ENCODE results near the gene BSPRY.

DNA sequence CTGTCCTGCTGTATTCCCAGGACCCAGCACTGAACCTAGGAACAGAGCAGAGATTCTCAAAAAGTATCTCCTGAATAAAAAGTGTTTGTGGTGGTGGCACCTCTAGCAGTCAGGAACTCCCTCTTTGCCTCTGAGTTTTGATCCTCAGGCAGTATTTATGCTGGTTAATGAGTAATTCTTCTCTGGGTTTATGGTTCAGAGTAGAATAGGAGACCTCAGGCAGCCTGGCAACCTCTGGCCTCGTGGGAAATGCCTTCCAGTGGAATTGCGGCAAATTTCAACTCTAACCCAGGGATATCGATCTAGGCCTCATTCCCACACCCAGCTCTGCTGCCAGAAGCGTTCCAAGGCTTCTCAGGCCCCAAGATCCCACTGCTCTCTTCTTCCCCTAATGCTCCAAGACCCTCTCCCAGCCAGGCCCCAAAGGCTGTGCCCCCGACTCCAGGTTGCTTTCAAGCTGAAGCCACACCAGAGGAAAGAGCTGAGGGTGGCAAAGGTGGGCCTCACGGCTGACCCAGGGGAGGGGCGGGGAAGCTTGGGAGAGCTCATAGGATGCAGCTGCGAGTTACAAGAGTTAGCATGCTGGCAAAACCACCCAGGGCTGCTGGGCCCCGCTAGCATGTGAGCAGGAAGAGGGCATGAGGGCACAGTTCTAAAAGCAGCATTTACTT, 38.4 kb downstream of the BSPRY start:
- TF ChIP-seq, protein P1, sequence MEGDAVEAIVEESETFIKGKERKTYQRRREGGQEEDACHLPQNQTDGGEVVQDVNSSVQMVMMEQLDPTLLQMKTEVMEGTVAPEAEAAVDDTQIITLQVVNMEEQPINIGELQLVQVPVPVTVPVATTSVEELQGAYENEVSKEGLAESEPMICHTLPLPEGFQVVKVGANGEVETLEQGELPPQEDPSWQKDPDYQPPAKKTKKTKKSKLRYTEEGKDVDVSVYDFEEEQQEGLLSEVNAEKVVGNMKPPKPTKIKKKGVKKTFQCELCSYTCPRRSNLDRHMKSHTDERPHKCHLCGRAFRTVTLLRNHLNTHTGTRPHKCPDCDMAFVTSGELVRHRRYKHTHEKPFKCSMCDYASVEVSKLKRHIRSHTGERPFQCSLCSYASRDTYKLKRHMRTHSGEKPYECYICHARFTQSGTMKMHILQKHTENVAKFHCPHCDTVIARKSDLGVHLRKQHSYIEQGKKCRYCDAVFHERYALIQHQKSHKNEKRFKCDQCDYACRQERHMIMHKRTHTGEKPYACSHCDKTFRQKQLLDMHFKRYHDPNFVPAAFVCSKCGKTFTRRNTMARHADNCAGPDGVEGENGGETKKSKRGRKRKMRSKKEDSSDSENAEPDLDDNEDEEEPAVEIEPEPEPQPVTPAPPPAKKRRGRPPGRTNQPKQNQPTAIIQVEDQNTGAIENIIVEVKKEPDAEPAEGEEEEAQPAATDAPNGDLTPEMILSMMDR (IDR thresholded peaks at IDR 0.05): no peak
- TF ChIP-seq POLR2A (IDR thresholded peaks at IDR 0.05) (no peak), POLR2AphosphoS5 (IDR thresholded peaks at IDR 0.05) (no peak)
